HG03342 (cell line): Measurements from ENCODE around the gene MPRIP.
"Not testable (repeated sequence)": the region's sequence is repeated elsewhere in the genome, so short reads cannot be mapped to it uniquely, and the experiment has no call there.

ENCODE experiments used
- ATAC-seq: cut with Tn5 transposase; IDR thresholded peaks from one replicate; pipeline ENCODE4 v1.9.1; 2021; ENCODE audit warnings: mild to moderate bottlenecking, moderate library complexity; ENCODE audit not compliant: unreplicated experiment

The MPRIP gene

DNA sequence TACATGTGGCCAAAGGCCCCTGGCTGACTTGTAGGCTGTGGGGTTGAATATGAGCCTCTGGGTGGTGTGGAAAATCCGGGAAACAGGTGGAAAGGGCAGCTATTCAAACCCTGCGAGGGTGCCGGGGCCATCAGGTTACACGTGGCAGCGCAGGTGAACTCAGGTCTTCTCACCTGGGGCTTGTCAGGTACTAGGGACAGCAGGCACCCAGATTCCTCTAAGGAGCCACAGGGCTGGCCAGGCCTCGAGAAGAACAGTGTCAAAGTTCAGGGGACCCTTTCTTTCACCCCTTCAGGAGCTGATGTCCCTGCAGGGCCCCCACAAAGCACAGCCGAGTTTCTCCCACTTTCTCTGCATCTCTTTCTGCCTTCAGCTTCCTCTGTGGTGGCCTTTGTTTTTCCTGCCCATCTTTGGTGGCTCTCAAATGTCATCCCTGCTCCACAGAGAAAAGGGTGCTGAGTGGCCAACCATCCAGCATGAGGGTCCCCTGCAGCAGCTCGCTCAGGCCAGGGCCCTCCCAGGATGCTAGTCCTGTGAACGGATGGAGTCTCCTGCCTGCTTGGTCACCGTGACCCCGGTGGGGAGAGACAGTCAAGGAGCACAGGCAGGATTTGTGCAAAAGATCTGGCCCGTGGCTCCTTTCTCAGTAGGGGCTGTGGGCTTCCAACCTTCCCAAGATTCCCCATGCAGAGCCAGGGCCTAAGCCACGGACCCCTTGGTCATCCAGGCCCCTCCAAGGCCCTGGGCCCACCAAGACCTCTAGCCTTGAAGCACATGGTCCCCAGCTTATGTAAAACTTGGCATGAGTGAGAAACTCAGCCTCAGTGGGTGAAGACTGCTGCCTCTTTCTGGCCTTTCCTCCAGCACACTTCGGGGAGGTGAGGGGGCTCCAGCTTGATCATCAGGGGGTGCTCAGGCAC is 28.2 kb upstream of the MPRIP start:
- not testable (repeated sequence) for ATAC-seq

DNA sequence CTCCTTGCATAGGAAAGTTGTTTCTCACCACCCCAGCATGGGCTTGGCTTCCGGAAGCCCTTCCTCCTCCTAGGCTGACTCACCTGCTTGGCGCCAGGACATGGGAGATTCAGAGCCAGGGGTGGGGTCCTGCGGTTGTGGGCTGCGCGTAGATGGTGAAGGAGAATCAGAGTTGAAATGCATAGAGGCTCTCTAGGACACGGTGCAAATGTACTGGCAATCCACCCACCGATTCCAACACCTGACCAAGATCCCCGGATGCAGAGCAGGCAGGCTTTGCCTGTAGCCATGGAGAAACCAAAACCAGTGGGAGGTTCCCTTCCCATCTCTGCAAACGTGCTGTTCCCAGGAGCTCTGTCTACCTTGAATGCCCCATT is 27.5 kb upstream of the MPRIP start:
- not testable (repeated sequence) for ATAC-seq

DNA sequence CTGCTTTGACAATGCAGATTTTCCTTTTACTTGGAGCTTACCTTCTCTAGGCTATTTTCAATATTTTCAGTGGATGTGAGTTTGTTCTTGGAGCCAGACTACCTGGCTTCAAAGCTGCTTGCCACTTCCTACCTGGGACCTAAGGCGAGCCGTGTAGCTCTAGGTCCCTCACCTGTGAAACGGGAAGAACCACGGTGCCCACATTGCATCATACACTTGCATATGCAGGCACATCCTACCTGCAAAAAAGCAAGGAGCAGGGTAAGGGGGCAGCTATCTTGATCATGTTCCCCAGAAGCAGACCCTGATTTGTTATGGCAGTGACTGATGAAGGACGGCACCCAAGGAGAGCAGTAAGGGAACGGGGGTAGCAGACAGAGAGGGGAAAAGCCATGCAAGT is 27.0 kb upstream of the MPRIP start:
- no peak for ATAC-seq

DNA sequence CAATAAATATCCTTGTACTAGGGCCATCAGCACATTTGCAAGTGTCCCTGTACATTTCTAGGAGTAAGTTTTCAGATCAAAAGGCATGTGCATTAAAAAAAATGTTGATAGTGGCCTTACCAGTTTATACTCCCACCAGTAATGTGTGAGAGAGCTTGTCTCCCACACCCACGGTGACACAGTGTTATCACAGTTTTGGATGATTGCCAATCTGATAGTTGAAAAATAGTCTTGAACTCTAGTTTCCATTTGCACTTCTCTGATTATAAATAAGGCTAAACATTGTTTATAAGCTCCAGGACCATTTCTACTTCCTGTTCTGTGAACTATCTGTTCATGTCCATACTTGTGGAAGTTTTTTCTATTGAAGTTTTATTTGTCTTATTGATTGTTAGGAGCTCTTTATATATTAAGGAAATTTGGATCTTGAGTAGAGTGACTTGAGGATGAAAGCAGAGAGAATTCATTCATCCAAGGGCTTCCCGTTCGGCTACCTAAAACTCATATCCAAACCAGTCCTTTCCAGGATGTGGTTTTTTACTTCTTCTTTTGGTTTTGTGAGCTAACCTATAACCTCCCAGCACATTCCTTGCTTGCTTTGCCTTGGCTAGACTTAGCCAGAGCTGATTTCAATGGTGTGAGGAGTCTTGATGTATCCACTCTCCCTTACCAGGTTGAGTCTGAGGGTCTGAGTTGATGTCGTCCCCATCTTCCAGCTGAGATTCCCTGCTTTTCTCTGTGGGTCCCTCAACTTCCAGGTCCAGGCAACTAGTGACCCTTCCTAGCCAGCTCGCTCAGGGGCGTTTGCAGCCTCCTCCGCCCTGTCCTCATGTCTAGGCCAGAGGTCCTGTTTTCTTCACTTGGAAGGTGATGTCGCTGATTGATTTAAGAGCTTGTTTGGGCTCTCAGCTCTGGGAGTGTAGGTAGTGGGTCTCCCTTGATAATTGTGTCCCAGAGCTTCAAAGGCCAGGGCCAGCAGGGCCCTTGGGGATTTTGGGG is 25.8 kb upstream of the MPRIP start:
- ATAC-seq, result not testable (repeated sequence)

DNA sequence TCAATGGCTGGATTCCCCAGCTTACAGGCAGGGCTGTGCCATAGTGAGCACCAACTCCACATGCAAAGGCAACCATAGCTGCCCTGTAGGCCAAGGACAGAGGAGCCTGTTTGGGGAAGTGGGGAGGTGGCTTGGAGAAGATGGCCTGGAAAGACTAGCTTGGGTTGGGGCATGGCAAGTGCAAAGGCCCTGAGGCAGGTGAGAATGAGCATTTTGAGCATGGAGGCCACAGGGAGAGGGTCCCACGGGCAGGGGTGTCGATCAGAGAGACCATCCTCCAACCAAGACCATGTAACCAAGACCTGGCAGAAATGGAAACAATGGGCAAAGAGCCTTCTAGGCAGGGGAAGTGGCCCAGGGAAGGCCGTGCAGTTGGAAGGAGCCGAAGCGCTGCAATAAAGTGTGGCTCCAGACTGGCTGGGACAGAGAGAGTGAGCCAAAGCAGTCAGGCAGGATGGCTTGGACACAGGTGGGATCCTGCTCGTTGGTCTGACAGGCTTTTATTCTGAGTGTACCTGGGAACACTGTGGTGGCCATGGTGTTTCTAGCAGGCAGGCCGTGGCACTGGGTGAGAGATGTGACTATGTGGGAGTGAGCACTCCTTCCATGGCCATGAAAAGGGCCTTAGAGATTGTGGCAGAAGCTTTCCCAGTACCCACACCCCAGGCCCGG is 24.8 kb upstream of the MPRIP start:
- ATAC-seq, result no peak

DNA sequence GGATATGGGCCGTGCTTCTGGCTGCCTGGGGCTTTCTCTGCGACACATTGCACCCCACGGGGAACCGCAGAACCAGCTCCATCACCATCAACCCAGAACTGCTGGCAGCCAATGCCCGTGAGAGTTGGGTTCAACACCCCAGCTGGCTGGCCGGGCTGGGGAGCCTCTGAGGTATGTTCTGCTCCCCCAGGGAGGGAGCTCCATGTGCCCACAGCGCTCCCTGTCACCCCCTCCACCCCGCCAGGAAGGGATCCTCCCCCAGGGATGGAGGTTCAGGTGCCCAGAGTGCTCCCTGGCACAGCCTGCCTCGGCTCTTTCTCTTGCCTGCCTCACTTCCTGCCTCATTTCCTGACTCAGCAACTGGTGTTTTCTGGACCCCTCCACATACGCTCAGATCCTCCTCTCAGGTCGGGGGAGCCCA is 24.2 kb upstream of the MPRIP start:
- no peak for ATAC-seq

DNA sequence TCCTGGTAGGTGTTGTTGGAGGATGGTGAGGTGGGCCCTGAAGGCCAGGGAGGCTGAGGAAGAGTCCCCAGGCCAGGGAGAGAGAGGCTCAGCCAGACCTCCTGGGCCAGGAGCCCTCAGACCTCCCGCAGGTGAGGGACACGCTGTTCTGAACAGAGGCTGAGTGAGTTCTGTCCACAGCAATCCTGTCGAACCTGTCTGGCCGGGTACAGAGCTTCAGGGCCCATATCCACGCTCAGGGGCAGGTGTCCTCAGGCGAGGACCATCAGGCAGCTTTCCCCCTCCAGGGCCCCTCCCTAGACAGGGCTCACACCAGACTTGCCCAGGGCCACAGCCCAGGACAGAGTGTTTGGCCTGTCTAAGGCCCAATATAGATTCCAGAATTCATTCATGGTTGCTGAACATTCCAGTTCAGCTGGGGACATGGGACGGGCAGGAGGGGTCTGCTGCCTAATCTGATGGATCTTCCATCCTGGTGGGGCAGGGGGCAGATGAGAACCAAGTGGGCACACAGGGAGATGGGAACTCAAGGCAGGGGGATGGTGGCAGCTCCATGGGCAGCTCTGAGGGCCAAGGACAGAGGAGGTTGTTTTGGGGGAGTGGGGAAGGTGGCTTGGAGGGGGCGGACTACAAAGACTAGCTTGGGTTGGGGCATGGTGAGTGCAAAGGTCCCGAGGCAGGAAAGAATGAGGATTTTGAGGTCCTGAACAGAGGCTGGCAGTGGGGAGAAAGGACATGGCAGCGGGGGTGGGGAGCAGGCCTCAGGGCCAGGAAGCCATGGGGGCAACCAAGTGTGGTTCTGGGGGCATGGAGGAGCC is 23.4 kb upstream of the MPRIP start:
- no peak for ATAC-seq

DNA sequence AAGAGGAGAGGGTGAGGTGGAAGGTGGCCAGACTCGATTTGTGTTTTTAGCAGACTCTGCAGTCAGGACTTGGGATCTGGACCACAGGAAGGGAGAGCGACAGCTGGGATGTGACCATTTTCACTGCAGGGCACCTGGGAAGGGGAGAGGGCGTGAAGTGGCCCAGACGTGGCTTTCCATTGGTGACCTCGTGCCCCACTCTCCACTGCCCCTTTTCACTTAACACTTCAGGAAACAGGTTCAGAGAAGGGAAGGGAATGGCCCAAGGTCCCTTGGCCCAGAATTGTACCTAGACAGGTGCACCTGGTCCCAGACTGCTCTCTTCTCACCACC is 22.9 kb upstream of the MPRIP start:
- no peak for ATAC-seq

DNA sequence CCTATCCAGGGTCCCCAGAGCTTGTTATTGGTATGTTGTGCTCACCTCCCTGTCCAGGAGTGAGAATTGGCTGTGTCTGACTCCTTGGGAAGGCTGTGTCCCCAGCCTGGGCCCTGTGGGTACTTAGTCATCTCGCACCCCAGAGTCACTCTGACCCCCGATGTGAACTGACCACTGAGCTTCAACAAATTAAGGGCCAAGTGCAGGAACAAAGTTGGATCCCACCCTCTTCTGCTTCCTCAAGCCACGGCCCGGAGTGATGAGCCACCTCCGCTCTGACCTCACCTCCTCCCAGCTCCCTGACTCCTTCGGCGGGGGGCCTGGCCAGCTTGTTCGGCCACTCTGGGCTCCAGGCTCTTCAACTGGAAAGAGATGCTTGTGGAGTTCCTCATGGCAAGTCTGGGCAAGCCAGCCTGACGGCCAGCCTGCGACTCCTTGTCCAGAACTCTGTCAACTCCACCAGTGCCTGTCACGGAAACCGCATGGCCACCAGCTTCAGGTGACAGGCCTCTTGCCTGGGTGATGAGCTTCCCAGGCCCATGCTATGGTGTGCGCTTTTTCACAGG is 22.3 kb upstream of the MPRIP start:
- ATAC-seq, result no peak

DNA sequence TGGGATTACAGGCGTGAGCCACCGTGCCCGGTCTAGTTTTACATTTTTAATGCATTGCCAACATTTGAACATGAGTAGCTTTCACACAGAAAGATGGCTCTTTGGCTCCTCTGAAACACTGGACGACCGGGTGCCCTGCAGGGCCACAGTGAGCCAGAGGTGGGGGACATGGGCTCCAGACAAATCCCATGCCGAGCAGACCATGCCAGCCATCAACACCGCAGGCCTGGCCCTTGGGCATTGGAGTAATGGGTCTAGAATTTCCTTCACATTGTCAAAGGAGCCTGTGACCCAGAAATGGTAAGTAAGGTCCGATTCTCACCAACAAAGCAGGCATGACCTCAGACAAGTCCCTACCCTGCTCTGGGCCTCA is 21.4 kb upstream of the MPRIP start:
- no peak for ATAC-seq

DNA sequence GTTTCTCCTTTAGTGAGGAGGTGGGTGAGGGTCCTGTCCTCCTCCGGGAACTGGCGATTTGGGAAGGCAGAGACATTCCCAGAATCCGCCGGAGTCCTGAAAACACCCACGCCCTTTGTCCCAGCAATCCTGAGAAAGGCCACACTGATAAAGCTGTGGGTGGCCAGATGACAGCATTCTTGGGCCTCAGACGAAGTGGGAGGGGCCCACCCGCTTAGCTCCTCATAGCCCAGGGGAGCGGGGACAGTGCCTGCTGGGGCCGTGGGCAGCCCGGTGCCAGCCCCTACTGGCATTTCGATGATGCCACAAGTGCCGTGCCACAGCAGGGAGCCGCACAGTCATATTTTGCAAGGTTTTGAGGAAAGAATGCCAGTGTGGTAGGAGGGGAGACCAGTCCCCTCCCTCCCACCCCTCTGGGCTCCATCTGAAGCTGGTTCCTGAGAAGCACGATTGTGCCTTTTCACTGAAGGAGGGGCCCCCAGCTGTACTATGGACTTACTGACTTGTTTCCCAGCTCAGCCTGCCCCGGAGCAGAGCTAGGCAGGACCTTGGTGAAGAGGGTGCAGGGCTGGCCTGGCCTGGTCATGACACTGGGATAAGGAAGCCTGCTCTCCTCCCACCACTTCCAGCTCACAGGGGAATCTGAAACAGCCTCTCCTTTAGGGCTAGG is 20.9 kb upstream of the MPRIP start:
- ATAC-seq, result no peak

DNA sequence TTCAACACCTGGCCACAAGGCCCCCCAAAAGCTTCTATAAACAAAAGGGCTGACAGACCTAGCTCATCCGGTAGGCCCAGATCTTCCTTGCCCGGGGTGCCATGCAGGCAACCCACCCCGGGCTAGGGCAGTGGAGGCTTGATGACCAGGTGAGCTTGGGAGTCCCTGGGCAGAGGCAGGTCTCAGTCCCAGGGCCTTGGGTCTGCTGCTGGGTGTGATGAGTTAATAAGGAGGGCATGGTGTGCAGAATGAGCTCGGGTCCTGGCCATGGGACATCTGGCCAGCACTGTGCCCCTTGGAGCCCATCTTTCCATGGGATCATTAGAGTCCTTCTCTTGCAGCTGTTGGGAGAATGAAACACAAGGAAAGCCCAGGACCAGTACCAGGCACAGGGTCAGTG is 20.2 kb upstream of the MPRIP start:
- no peak for ATAC-seq

DNA sequence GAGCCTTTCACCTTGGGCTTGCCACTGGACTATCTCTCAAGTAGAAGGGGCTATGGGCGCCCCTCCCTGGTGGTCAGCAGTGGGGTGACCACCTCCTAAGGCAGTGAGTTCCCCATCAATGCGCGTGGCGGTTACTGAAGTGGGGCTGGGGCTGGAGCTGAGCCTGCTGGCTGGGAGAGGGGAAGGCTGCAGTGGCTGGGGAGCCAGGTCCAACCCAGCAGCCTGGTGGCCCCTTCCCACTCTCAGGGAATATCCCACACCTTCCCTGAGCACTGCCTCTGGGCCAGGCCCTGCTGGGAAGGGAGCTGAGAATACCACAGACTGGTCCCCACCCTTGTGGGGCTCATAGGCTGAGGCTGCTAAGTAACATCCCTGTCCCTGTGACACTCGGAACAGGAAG is 19.8 kb upstream of the MPRIP start:
- ATAC-seq, result no peak

DNA sequence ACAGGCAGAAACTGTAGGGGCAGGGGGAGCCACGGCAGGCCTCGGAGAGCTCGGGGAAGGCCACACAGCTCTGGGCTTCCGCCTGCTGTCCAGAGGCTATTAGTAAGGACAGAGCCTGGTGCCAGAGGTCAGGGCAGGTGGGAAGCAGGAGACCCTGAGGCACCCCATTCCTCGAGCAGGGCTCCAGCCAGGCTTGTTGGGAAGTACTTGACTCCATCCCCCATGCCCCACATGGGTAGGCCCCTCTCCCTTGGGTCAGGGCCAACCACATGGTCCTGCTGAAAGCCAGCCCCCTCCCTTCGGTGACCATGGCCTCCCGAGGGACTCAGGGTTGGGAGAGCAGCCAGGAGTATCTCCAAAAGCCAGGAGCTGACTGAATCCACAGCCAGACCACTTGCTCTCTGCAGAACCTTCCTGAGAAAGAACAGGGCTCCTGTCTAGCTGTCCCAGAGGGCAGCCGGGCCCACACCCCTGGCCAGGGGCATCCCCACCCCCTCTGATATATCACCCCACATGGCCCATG is 17.4 kb upstream of the MPRIP start:
- no peak for ATAC-seq

DNA sequence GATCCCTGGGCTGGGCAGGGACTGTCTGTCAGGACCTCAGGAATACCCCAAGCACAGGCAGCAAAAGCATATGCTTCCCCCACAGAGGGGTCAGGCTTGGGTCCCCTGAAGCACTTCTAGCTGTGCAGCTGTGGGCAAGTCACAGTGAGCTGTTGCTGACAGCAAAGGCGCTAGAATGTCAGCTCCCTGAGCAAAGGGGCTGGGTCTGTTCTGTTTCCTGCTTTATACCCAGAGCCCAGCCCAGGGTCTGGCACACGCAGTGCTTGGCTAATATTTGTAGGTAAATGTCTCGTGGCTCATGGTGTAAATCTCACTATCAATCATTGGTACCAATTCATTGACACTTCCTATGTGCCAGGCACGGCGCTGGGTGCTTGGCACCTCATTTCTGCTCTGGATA is 16.6 kb upstream of the MPRIP start:
- no peak for ATAC-seq

DNA sequence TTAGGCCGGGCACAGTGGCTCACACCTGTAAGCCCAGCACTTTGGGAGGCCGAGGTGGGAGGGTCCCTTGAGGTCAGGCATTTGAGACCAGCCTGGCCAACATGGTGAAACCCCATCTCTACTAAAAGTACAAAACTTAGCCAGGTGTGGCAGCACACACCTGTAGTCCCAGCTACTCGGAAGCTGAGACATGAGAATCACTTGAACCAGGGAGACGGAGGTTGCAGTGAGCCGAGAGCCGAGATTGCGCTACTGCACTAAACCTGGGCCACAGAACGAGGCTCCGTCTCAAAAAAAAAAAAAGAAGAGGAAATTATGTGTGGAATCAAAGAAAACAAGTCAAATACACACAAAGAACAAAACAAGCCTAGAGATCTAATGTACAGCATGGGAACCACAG is 16.1 kb upstream of the MPRIP start:
- no peak for ATAC-seq

DNA sequence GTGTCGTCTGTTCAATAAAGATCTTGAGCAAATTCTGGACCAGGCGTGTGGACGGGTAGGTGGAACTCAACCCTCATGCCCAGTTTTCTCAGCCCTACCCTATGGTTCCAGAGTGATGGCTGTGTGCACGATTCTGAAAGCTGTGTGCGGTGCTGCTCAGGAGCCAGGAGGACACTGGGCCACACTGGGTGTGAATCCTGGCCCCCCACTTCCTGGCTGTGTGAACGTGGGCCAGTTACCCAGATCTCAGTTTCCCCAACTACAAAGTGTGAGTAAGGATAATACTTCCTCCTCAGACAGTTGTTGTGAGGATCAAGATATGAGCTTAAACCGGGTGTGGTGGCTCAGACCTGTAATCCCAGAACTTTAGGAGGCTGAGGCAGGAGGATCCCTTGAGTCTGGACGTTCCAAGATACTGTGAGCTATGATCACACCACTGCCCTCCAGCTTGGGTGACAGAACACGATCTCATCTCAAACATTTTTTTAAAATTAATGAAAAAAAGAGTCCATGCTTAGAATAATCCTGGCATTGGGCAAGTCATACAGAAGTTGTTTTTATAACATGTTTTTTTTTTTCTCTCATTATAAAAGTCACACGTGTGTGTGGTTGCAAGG is 14.7 kb upstream of the MPRIP start:
- no peak for ATAC-seq

DNA sequence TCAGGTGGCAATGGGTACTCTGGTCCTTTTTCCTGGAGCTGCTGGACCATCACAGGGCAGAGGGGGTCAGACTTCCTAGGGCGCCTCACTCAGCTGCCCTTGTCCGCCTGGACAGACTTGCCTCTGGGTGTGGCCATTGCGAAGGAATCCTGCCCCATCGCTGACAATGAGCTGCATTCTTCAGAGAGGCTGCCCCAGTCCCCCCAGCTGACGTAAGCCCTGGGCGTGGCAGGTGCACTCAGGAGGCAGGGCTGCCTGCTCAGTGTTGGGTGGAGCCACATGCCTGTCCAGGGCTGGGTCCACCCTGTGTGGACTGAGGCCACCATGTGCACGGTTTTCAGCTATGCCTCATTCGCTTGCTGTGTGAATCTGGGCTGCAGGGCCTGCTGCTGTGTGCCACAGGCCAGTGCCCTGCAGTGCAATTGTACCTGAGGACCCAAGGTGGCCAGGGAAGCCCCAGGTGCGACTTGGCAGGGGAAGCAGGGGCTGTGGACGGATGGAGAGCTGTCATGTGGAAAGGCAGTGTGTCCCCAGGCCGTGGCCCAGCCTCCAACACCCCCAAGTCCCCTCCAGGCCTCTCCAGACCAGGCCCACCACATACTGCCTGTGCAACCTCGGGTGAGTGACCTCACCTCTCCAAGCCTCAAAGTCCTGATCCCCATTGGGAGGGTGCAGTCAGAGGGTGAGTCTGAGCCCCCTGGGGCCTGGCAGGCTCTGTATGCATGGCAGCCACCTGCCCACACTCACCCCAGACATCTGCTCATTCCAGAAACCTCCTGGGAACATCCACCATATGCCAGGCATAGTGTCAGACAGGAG is 14.0 kb upstream of the MPRIP start:
- ATAC-seq, result no peak
